Kidney (tissue), 14 donors: ENCODE data around the gene VPS37D. TPM values are rescaled to one million over a fixed set of nuclear protein-coding genes. Genes with fewer than 3 reads are reported as not detected.
A peak's percentile ranks its signal among the peaks of the same experiment; 100 is the strongest.

Experiments used
- DNase-seq, 5 donors: peaks; one replicate each; pipeline ENCODE4 v3.0.0-alpha.2; 2013 to 2020
- FAIRE-seq: peaks from 2 replicates; lab custom pipeline; 2012; peaks lifted over from hg19 to GRCh38; lab: Jason Lieb, UNC
- H3K27ac ChIP-seq, 2 donors: one replicate each; pipeline ENCODE4 v1.7.0; 2013; ENCODE audit warnings: low read depth in 2 of 2, low read length in 2 of 2, inconsistent platforms in 1 of 2
- H3K27me3 ChIP-seq: one replicate; pipeline ENCODE4 v1.7.1; 2013; ENCODE audit warnings: low read length, inconsistent platforms; ENCODE audit not compliant: control insufficient read depth, insufficient read depth
- H3K36me3 ChIP-seq, 3 donors: one replicate each; pipeline versions ENCODE4 v1.7.0 to v1.7.1; 2013; ENCODE audit warnings: low read length in 3 of 3, control low read depth in 1 of 3, inconsistent platforms in 1 of 3; ENCODE audit not compliant: insufficient read depth in 3 of 3, control insufficient read depth in 2 of 3
- H3K4me1 ChIP-seq, 3 donors: one replicate each; pipeline versions ENCODE4 v1.7.0 to v1.7.1; 2013; ENCODE audit warnings: low read length in 3 of 3, inconsistent platforms in 1 of 3, low read depth in 1 of 3; ENCODE audit not compliant: control insufficient read depth in 2 of 3, insufficient read depth in 2 of 3
- H3K4me3 ChIP-seq, 3 donors: one replicate each; pipeline versions ENCODE4 v1.7.0 to v1.8.1; 2013; ENCODE audit warnings: low read length in 3 of 3, control low read depth in 1 of 3, inconsistent platforms in 1 of 3
- H3K9ac ChIP-seq, 3 donors: one replicate each; pipeline versions ENCODE4 v1.7.0 to v1.7.1; 2013; ENCODE audit warnings: low read length in 3 of 3, control low read depth in 1 of 3, inconsistent platforms in 1 of 3
- H3K9me3 ChIP-seq, 3 donors: one replicate each; pipeline versions ENCODE4 v1.7.0 to v1.7.1; 2013; ENCODE audit warnings: low read length in 3 of 3, control low read depth in 1 of 3, inconsistent platforms in 1 of 3; ENCODE audit not compliant: control insufficient read depth in 2 of 3, insufficient read depth in 1 of 3
- CTCF ChIP-seq: IDR thresholded peaks from 3 replicates; pipeline ENCODE4 v1.5.1; 2012; ENCODE audit warnings: mild to moderate bottlenecking, moderate library complexity, borderline replicate concordance; ENCODE audit not compliant: insufficient read depth; ENCODE audit errors: extremely low read depth
- intact Hi-C: fragments of 100-400 bp; cut with DNase I; formaldehyde crosslinking; loops from one replicate; pipeline ENCODE4 v1.11.1; 2022
- polyA plus RNA-seq: library from polyadenylated mRNA; stranded (reverse); fragments of 350-450 nt; fragmentation: Illumina TruSeq; extraction: RNeasy Lipid Tissue Mini Kit (QIAGEN cat#74804); gene quantifications from one replicate; pipeline ENCODE4 v1.2.3, GENCODE V29; 2014; ENCODE audit warnings: low read depth, low replicate concordance; ENCODE audit not compliant: insufficient read depth
- total RNA-seq: library from RNA; stranded (reverse); fragmentation: NEBNext Ultra II Directional; extraction: Animal tissue kit (Norgen Biotek cat#: 25700); gene quantifications from one replicate; pipeline ENCODE4 v1.2.1, GENCODE V29; 2021
- donor health status: control.
- donor health status: control.
- donor health status: control.
- donor health status: control.
- donor health status: control.
- donor health status: DM: yes; HTN: yes; CAD: no.
- donor health status: Normal renal cell carcinoma (clear cell type).

Gene VPS37D
- total and polyA plus RNA-seq, 2 donors from 2014 or later = 13.2 to 19.3 TPM

DNA sequence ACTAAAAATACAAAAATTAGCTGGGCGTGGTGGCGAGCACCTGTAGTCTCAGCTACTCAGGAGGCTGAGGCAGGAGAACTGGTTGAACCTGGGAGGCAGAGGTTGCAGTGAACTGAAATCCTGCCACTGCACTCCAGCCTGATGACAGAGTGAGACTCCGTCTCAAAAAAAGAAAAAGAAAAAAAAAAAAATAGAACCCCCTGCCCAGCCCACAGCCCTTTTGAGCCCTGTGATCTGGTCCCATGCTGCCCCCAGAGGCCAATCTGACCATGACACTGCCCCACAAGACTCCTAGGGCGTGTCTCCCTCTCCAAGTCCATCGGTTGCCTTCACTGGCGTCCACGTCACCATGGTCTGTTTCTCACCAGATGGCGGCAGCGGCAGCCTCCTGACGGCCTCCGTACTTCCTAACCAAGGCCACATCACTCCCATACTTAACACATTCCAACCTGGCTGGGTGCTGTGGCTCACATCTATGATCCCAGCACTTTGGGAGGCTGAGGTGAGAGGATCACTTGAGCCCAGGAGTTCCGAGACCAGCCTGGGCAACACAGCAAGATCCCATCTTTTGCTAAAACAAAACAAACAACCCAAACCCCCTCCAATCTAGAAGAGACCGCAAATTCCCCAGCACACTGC lies 33.8 kb downstream of the VPS37D start:
- peak in 3 of 5 donors; percentile 45 to 71 (median 54) for DNase-seq
- H3K27me3 ChIP-seq = no peaks in the 10 kb centered on the region
- H3K9me3 ChIP-seq = no peaks in the 10 kb centered on the region
- peak; percentile 41 for TF ChIP-seq CTCF
- H3K4me1 ChIP-seq = no peaks in the 10 kb centered on the region
- H3K36me3 ChIP-seq = peaks cover 0 to 11% (median 4%) of the 10 kb centered on the region in 3 donors
- no peak overlapping the region for H3K27ac ChIP-seq
- no peak overlapping the region for H3K9ac ChIP-seq
- FAIRE-seq = no peak
- H3K4me3 ChIP-seq = no peak overlapping the region
- intact Hi-C loops = no loop called here

- Histone ChIP-seq H3K27me3 (no peaks in the 10 kb centered on the region), H3K9me3 (no peaks in the 10 kb centered on the region), H3K27ac (no peak overlapping the region), H3K36me3 (peaks cover 0 to 6% (median 0%) of the 10 kb centered on the region in 3 donors), H3K4me3 (no peak overlapping the region), H3K4me1 (no peaks in the 10 kb centered on the region), H3K9ac (no peak overlapping the region)
- FAIRE-seq (no peak), DNase-seq (no peak)
- no peak for TF ChIP-seq CTCF
- intact Hi-C loops = no loop called here
Observed at GRCh38 chr7:73702226-73702625, 34.6 kb downstream of the VPS37D start.

- no peak for FAIRE-seq
- DNase-seq = no peak
- no peak for TF ChIP-seq CTCF
- H3K9ac ChIP-seq = no peak overlapping the region
- H3K4me1 ChIP-seq = no peaks in the 10 kb centered on the region
- peaks cover 0 to 4% (median 0%) of the 10 kb centered on the region in 3 donors for H3K36me3 ChIP-seq
- no peaks in the 10 kb centered on the region for H3K9me3 ChIP-seq
- H3K27ac ChIP-seq = no peak overlapping the region
- no peak overlapping the region for H3K4me3 ChIP-seq
- intact Hi-C loops = no loop called here
- no peaks in the 10 kb centered on the region for H3K27me3 ChIP-seq
Observed at GRCh38 chr7:73702665-73703064, 35.0 kb downstream of the VPS37D start.

DNA sequence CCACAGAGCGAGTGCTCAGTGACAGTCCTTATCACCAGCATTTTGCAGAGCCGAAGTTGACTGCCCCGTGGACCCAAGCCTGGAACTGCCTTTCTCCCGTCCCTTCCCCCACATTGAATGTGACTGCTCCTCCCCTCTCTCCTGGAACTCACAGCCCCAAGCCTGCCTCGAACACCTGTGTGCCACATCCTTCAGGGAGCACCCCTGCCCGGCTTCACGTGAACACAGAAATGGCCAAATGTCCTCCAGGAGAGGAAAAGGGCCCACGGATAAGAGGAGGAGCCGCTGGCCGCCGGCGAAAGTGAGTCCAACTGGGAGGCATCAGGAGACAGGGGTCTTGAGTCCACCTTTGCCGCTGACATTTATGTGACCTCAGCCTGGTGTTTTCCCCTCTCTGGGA lies 35.6 kb downstream of the VPS37D start:
- intact Hi-C loops = no loop called here
- FAIRE-seq (no peak), DNase-seq (no peak)
- Histone ChIP-seq H3K4me1 (no peaks in the 10 kb centered on the region), H3K27ac (no peak overlapping the region), H3K36me3 (peaks cover 0 to 2% (median 0%) of the 10 kb centered on the region in 3 donors), H3K9ac (no peak overlapping the region), H3K27me3 (no peaks in the 10 kb centered on the region), H3K4me3 (no peak overlapping the region), H3K9me3 (no peaks in the 10 kb centered on the region)
- TF ChIP-seq CTCF = no peak
